Cardiac fibroblast (primary cell): ENCODE data around the gene CDH2.

ENCODE experiments used
- DNase-seq, 2 donors: peaks; one replicate each; pipeline versions ENCODE4 v3.0.0 to v3.0.0-alpha.2; 2010; ENCODE audit warnings: low read depth in 2 of 2
- H3K4me3 ChIP-seq, 2 donors: replicated peaks in 1 of 2; 1 replicate in 1 of 2; 2 replicates in 1 of 2; pipeline ENCODE4 v1.5.1; 2011; ENCODE audit warnings: low read depth in 2 of 2, low read length in 2 of 2, mild to moderate bottlenecking in 2 of 2, moderate library complexity in 1 of 2
- TF ChIP-seq, protein P1 (sequence below): IDR thresholded peaks from one replicate; pipeline ENCODE4 v1.5.1; 2011; ENCODE audit warnings: low read depth, mild to moderate bottlenecking, low read length, inconsistent platforms

CDH2 gene

GRCh38 chr18:28002841-28003240 lies 174.1 kb downstream of the CDH2 start:
- no peak overlapping the region for H3K4me3 ChIP-seq
- DNase-seq, result peak in 1 of 2 donors; percentile 41
- TF ChIP-seq, protein P1, sequence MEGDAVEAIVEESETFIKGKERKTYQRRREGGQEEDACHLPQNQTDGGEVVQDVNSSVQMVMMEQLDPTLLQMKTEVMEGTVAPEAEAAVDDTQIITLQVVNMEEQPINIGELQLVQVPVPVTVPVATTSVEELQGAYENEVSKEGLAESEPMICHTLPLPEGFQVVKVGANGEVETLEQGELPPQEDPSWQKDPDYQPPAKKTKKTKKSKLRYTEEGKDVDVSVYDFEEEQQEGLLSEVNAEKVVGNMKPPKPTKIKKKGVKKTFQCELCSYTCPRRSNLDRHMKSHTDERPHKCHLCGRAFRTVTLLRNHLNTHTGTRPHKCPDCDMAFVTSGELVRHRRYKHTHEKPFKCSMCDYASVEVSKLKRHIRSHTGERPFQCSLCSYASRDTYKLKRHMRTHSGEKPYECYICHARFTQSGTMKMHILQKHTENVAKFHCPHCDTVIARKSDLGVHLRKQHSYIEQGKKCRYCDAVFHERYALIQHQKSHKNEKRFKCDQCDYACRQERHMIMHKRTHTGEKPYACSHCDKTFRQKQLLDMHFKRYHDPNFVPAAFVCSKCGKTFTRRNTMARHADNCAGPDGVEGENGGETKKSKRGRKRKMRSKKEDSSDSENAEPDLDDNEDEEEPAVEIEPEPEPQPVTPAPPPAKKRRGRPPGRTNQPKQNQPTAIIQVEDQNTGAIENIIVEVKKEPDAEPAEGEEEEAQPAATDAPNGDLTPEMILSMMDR, result no peak

GRCh38 chr18:27996801-27997272 lies 180.1 kb downstream of the CDH2 start:
- peak; percentile 15 to 73 for DNase-seq
- no peak overlapping the region for H3K4me3 ChIP-seq
- TF ChIP-seq, protein P1, result no peak

GRCh38 chr18:27995770-27996502 lies 181.0 kb downstream of the CDH2 start:
- no peak overlapping the region for H3K4me3 ChIP-seq
- no peak for DNase-seq
- TF ChIP-seq, protein P1, result no peak

GRCh38 chr18:27994571-27994970 lies 182.4 kb downstream of the CDH2 start:
- TF ChIP-seq, protein P1, result no peak
- DNase-seq, result no peak
- no peak overlapping the region for H3K4me3 ChIP-seq

DNA sequence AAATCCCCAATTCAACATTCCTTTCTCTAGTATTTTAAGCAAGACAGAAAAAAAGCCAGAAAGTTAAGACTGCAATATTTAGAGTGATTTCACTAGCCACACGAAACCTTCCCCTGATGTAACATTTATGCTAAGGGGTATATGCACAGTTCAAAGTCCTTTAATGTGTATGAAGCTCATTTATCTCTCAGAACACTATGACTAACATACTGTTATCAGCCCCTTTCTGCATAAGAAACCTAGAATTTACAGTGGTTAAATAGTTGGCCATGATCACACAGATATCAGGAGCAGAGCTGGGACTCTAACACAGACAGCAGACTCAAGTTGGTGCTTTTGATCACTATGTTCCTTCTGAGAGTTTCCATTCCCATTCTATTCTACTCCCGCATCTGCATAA lies 185.5 kb downstream of the CDH2 start:
- no peak overlapping the region for H3K4me3 ChIP-seq
- TF ChIP-seq, protein P1, result no peak
- DNase-seq, result no peak

- DNase-seq, result no peak
- no peak overlapping the region for H3K4me3 ChIP-seq
- TF ChIP-seq, protein P1, result no peak
Measured at GRCh38 chr18:27985832-27986231, 191.1 kb downstream of the CDH2 start.
